H1 (cell line): Measurements from ENCODE around the gene CHRNA4. TPM values are rescaled to one million over a fixed set of nuclear protein-coding genes. Genes with fewer than 3 reads are reported as not detected.
A peak's percentile ranks its signal among the peaks of the same experiment; 100 is the strongest.

Experiments used
- CTCF ChIA-PET: fragments of 300-600 bp; sonication (Branson Sonifier 250); formaldehyde crosslinking; loops from one replicate; lab custom pipeline; 2021; ENCODE audit not compliant: partially characterized antibody; lab: Charles Lee
- POLR2A ChIA-PET: fragments of 300-600 bp; sonication (Branson Sonifier 250); formaldehyde crosslinking; loops from one replicate; lab custom pipeline; 2021; ENCODE audit warnings: inconsistent platforms; ENCODE audit not compliant: partially characterized antibody; lab: Charles Lee
- DNase-seq, 2 experiments: peaks; one replicate each; pipeline versions ENCODE4 v3.0.0 to v3.0.0-alpha.2; 2010 to 2022; ENCODE audit warnings: low spot score in 2 of 2, low read depth in 1 of 2, mixed read lengths in 1 of 2
- FAIRE-seq: peaks from 2 replicates; lab custom pipeline; 2011; peaks lifted over from hg19 to GRCh38; lab: Jason Lieb, UNC
- H2AFZ ChIP-seq: 2 replicates; pipeline ENCODE4 v1.8.1; 2012; ENCODE audit warnings: low read length, inconsistent platforms
- H2AK5ac ChIP-seq: 2 replicates; pipeline ENCODE4 v1.6.1; 2013; ENCODE audit warnings: low read depth, low read length
- H2BK120ac ChIP-seq: replicated peaks from 2 replicates; pipeline ENCODE3; 2013; ENCODE audit warnings: low read depth, low read length, inconsistent platforms
- H2BK12ac ChIP-seq: 2 replicates; pipeline ENCODE4 v1.6.1; 2013; ENCODE audit warnings: low read depth, low read length
- H2BK15ac ChIP-seq: 2 replicates; pipeline ENCODE4 v1.6.1; 2013; ENCODE audit warnings: low read length
- H2BK20ac ChIP-seq: 2 replicates; pipeline ENCODE4 v1.6.1; 2013; ENCODE audit warnings: low read length
- H2BK5ac ChIP-seq: 2 replicates; pipeline ENCODE4 v1.6.1; 2013; ENCODE audit warnings: low read depth, low read length
- H3K14ac ChIP-seq: 2 replicates; pipeline ENCODE4 v1.6.1; 2013; ENCODE audit warnings: inconsistent platforms; ENCODE audit not compliant: insufficient read length
- H3K18ac ChIP-seq: 2 replicates; pipeline ENCODE4 v1.6.1; 2013; ENCODE audit warnings: low read length; ENCODE audit errors: extremely low read depth
- H3K23ac ChIP-seq: 2 replicates; pipeline ENCODE4 v1.6.1; 2013; ENCODE audit warnings: inconsistent platforms; ENCODE audit not compliant: insufficient read length
- H3K23me2 ChIP-seq: 2 replicates; pipeline ENCODE4 v1.6.1; 2013; ENCODE audit warnings: low read depth, low read length
- H3K27ac ChIP-seq: 2 replicates; pipeline ENCODE4 v1.6.1; 2011; ENCODE audit warnings: low read depth, low read length, inconsistent platforms
- H3K27me3 ChIP-seq, 4 experiments: replicated peaks in 1 of 4; 1 replicate in 1 of 4; 2 replicates in 3 of 4; pipeline versions ENCODE4 v1.6.1 to v1.8.1; 2011 to 2013; ENCODE audit warnings: low read length in 3 of 4, mild to moderate bottlenecking in 3 of 4, inconsistent platforms in 2 of 4, mixed read lengths in 2 of 4, moderate library complexity in 1 of 4; ENCODE audit not compliant: control insufficient read depth in 3 of 4, insufficient read depth in 3 of 4; ENCODE audit errors: extremely low read depth in 1 of 4
- H3K36me3 ChIP-seq, 4 experiments: 2 replicates each; pipeline versions ENCODE4 v1.6.1 to v1.8.1; 2011 to 2013; ENCODE audit warnings: mild to moderate bottlenecking in 4 of 4, low read length in 3 of 4, moderate library complexity in 2 of 4, control low read depth in 1 of 4, inconsistent platforms in 1 of 4; ENCODE audit not compliant: insufficient read depth in 4 of 4, control insufficient read depth in 2 of 4
- H3K4ac ChIP-seq: replicated peaks from 2 replicates; pipeline ENCODE3; 2013; ENCODE audit warnings: low read length, low read depth, mixed read lengths, inconsistent platforms; ENCODE audit not compliant: insufficient read length
- H3K4me1 ChIP-seq, 4 experiments: replicated peaks in 1 of 4; 1 replicate in 1 of 4; 2 replicates in 3 of 4; pipeline versions ENCODE4 v1.6.1 to v1.8.1; 2011 to 2013; ENCODE audit warnings: low read length in 3 of 4, inconsistent platforms in 2 of 4, mixed read lengths in 1 of 4; ENCODE audit not compliant: insufficient read depth in 4 of 4, control insufficient read depth in 3 of 4
- H3K4me2 ChIP-seq, 2 experiments: 2 replicates each; pipeline versions ENCODE4 v1.6.1 to v1.8.1; 2011 to 2013; ENCODE audit warnings: low read depth in 2 of 2, low read length in 2 of 2, control low read depth in 1 of 2, inconsistent platforms in 1 of 2, mild to moderate bottlenecking in 1 of 2; ENCODE audit not compliant: insufficient read depth in 1 of 2
- H3K4me3 ChIP-seq, 4 experiments: fragments of 200-600, 300-600 bp in 1 of 4; sonication (generic), shearing (Covaris generic), sonication (Bioruptor Twin) in 1 of 4; 2 replicates each; pipeline versions ENCODE4 v1.5.1 to v1.8.1; 2011 to 2016; ENCODE audit warnings: low read length in 4 of 4, low read depth in 3 of 4, control low read depth in 2 of 4, inconsistent platforms in 2 of 4, mild to moderate bottlenecking in 2 of 4, mixed read lengths in 1 of 4, moderate library complexity in 1 of 4; ENCODE audit not compliant: insufficient read depth in 2 of 4; ENCODE audit errors: extremely low read depth in 1 of 4
- H3K56ac ChIP-seq: replicated peaks from 2 replicates; pipeline ENCODE3; 2013; ENCODE audit warnings: low read depth, mild to moderate bottlenecking, mixed read lengths, low read length, inconsistent platforms; ENCODE audit not compliant: insufficient read length
- H3K79me1 ChIP-seq: 2 replicates; pipeline ENCODE4 v1.6.1; 2013; ENCODE audit warnings: low read depth, low read length, control low read depth
- H3K79me2 ChIP-seq, 2 experiments: 2 replicates each; pipeline versions ENCODE4 v1.6.1 to v1.8.1; 2012 to 2013; ENCODE audit warnings: low read length in 2 of 2, mild to moderate bottlenecking in 2 of 2, inconsistent platforms in 1 of 2; ENCODE audit not compliant: insufficient read depth in 2 of 2, control insufficient read depth in 1 of 2
- H3K9ac ChIP-seq, 4 experiments: replicated peaks in 1 of 4; 1 replicate in 1 of 4; 2 replicates in 3 of 4; pipeline versions ENCODE4 v1.6.1 to v1.8.1; 2011 to 2013; ENCODE audit warnings: low read depth in 3 of 4, low read length in 3 of 4, control low read depth in 2 of 4, mild to moderate bottlenecking in 2 of 4, moderate library complexity in 2 of 4, inconsistent platforms in 1 of 4; ENCODE audit errors: extremely low read depth in 1 of 4
- H3K9me3 ChIP-seq, 2 experiments: 2 replicates each; pipeline versions ENCODE4 v1.6.1 to v1.8.1; 2012 to 2013; ENCODE audit warnings: mild to moderate bottlenecking in 2 of 2, moderate library complexity in 2 of 2, control low read depth in 1 of 2, inconsistent platforms in 1 of 2, low read depth in 1 of 2, low read length in 1 of 2, mixed read lengths in 1 of 2; ENCODE audit not compliant: insufficient read depth in 2 of 2
- H4K20me1 ChIP-seq, 2 experiments: replicated peaks in 1 of 2; 2 replicates each; pipeline versions ENCODE3 to v1.8.1; 2011 to 2013; ENCODE audit warnings: inconsistent platforms in 2 of 2, low read length in 2 of 2, mild to moderate bottlenecking in 1 of 2; ENCODE audit not compliant: insufficient read depth in 2 of 2, control insufficient read depth in 1 of 2
- H4K5ac ChIP-seq: 2 replicates; pipeline ENCODE4 v1.6.1; 2013; ENCODE audit warnings: low read length, low read depth, mixed read lengths, inconsistent platforms; ENCODE audit not compliant: insufficient read length
- H4K8ac ChIP-seq: 2 replicates; pipeline ENCODE4 v1.8.0; 2013; ENCODE audit warnings: mild to moderate bottlenecking, moderate library complexity, low read length, inconsistent platforms; ENCODE audit not compliant: insufficient read depth; ENCODE audit errors: extremely low read depth
- H4K91ac ChIP-seq: replicated peaks from 2 replicates; pipeline ENCODE3; 2013; ENCODE audit warnings: low read length, mixed read lengths, inconsistent platforms; ENCODE audit not compliant: insufficient read length
- ASH2L ChIP-seq: fragments of 200-600, 300-600 bp; sonication (generic); IDR thresholded peaks from one replicate; pipeline ENCODE4 v1.7.1; 2017; ENCODE audit warnings: low read length
- BCL11A ChIP-seq, 2 experiments: IDR thresholded peaks; one replicate each; pipeline ENCODE4 v1.6.1; 2011; ENCODE audit warnings: low read depth in 2 of 2, low read length in 2 of 2, mild to moderate bottlenecking in 2 of 2
- BRCA1 ChIP-seq: IDR thresholded peaks from 2 replicates; pipeline ENCODE4 v1.6.1; 2012; ENCODE audit warnings: low read depth, low read length, improper control_type of control experiment
- EP300 ChIP-seq, 2 experiments: IDR thresholded peaks; 1 replicate in 1 of 2; 2 replicates in 1 of 2; pipeline ENCODE4 v1.6.1; 2011 to 2012; ENCODE audit warnings: low read depth in 2 of 2, low read length in 2 of 2, mild to moderate bottlenecking in 2 of 2, borderline replicate concordance in 1 of 2, inconsistent platforms in 1 of 2, moderate library complexity in 1 of 2
- FOSL1 ChIP-seq: IDR thresholded peaks from 2 replicates; pipeline ENCODE4 v1.6.1; 2011; ENCODE audit warnings: mild to moderate bottlenecking, low read depth, low read length, moderate library complexity; ENCODE audit not compliant: insufficient read depth
- HDAC2 ChIP-seq, 2 experiments: fragments of 300-600 bp in 1 of 2; sonication (generic) in 1 of 2; IDR thresholded peaks; 2 replicates each; pipeline ENCODE4 v1.6.1; 2011 to 2012; ENCODE audit warnings: low read depth in 2 of 2, low read length in 2 of 2, mild to moderate bottlenecking in 2 of 2, moderate library complexity in 2 of 2, borderline replicate concordance in 1 of 2, inconsistent platforms in 1 of 2
- RFX5 ChIP-seq: IDR thresholded peaks from 2 replicates; pipeline ENCODE4 v1.6.1; 2011; ENCODE audit warnings: low read depth, low read length, improper control_type of control experiment, borderline replicate concordance
- SIN3A ChIP-seq, 2 experiments: IDR thresholded peaks in 1 of 2; conservative IDR thresholded peaks in 1 of 2; 2 replicates each; pipeline ENCODE4 v1.6.1; 2011 to 2012; ENCODE audit warnings: low read length in 2 of 2, improper control_type of control experiment in 1 of 2, low read depth in 1 of 2, mild to moderate bottlenecking in 1 of 2
- SIX5 ChIP-seq: IDR thresholded peaks from 2 replicates; pipeline ENCODE4 v1.6.1; 2011; ENCODE audit warnings: mild to moderate bottlenecking, low read depth, low read length
- SP2 ChIP-seq: IDR thresholded peaks from 2 replicates; pipeline ENCODE4 v1.6.1; 2012; ENCODE audit warnings: mild to moderate bottlenecking, low read length, inconsistent platforms
- TBP ChIP-seq: IDR thresholded peaks from 2 replicates; pipeline ENCODE4 v1.6.1; 2011; ENCODE audit warnings: low read depth, low read length, improper control_type of control experiment
- USF2 ChIP-seq: IDR thresholded peaks from 2 replicates; pipeline ENCODE4 v1.6.1; 2011; ENCODE audit warnings: low read length, improper control_type of control experiment
- WGBS, 2 experiments: shearing (Covaris generic) in 1 of 2; methylation state at CpG; one replicate each; pipeline versions ENCODE4 v1.1.6 to v1.1.7; 2013 to 2015; ENCODE audit warnings: low lambda C conversion rate in 2 of 2, mixed read lengths in 2 of 2, inconsistent platforms in 1 of 2, low coverage in 1 of 2, missing lambda C conversion rate in 1 of 2; ENCODE audit not compliant: insufficient replicate concordance in 2 of 2, insufficient coverage in 1 of 2, insufficient read length in 1 of 2; ENCODE audit errors: extremely low coverage in 1 of 2, missing lambda C conversion rate in 1 of 2; 5-methylcytosine and 5-hydroxymethylcytosine counted together
- polyA plus RNA-seq, 7 experiments: library from polyadenylated mRNA; depleted of rRNA in 3 of 7; stranded (reverse) in 5 of 7; unstranded in 2 of 7; fragments of >200 nt in 5 of 7; fragments of 200-250 nt in 2 of 7; gene quantifications; 1 replicate in 5 of 7; 2 replicates in 1 of 7; 4 replicates in 1 of 7; pipeline versions ENCODE4 v1.2.1 to v1.2.3, GENCODE V29; 2011 to 2013; ENCODE audit warnings: missing spikeins in 2 of 7, mixed read lengths in 2 of 7
- total RNA-seq: library from RNA; stranded (reverse); fragmentation: NEBNext Ultra II Directional; extraction: Animal tissue kit (Norgen Biotek cat#: 25700); gene quantifications from 2 replicates; pipeline ENCODE4 v1.2.1, GENCODE V29; 2021

Gene CHRNA4
- total and polyA plus RNA-seq, 2 of the 8 experiments (the other 6 are each of a cell fraction or from before 2014, with no cell fraction given), result 4.3 to 5.7 TPM

DNA sequence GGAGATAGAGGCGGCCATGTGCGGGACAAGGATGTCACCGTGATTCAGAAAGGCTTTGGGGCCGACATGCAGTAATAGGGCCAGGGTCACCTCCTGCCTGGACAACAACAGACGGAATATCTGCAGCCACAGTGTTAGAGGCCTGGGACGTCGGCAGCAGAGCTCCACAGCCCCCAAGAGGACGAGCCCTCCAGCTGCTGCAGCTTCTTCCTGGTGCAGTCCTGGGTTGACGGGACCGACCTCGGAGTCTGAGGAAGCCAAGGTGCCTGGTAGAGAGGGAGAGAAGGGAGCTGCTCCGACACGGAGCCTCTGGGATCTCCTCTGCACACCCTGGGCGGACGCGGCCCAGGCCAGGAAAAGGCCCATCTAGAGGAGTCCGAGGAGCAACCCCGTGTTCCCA, 23.2 kb upstream of the CHRNA4 start:
- Histone ChIP-seq H3K4ac (no peak overlapping the region), H2AFZ (no peak overlapping the region), H3K56ac (no peak overlapping the region), H3K79me1 (no peaks in the 10 kb centered on the region; the same call in 1 of the 2 replicates), H3K27ac (no peak overlapping the region), H2BK15ac (no peak overlapping the region), H2BK20ac (no peak overlapping the region), H3K14ac (no peak overlapping the region), H3K4me3 (no peak overlapping the region), H4K8ac (peak overlapping the region; percentile 68; the same call in 1 of the 2 replicates), H3K36me3 (no peaks in the 10 kb centered on the region; a peak in 1 of 8 replicates), H3K23ac (no peak overlapping the region), H2BK5ac (no peak overlapping the region), H3K18ac (no peak overlapping the region), H3K23me2 (0 out of 2 replicates have a peak, but pooled peaks cover 2% of the 10 kb centered on the region), H3K4me1 (peaks cover 0 to 6% (median 2%) of the 10 kb centered on the region in 4 experiments; a peak in 3 of 7 replicates), H4K5ac (no peak overlapping the region), H3K9ac (no peak overlapping the region), H3K9me3 (peaks cover 18 to 20% of the 10 kb centered on the region in 2 experiments), H2AK5ac (no peak overlapping the region), H4K20me1 (peaks cover 0 to 3% of the 10 kb centered on the region in 2 experiments), H3K4me2 (no peak overlapping the region), H2BK120ac (no peak overlapping the region), H4K91ac (no peak overlapping the region), H3K27me3 (no peaks in the 10 kb centered on the region), H2BK12ac (no peak overlapping the region), H3K79me2 (no peaks in the 10 kb centered on the region)
- FAIRE-seq (no peak), DNase-seq (no peak)
- ChIA-PET CTCF (interaction anchor here (2.2 to 9.9 kb wide), 6 partner anchors 11 to 161 kb away, joined by 7 to 230 read pairs (median 46); partner anchors contain the start of gene CHRNA4), POLR2A (no interaction called here)
- WGBS, 2 experiments, result 92% methylated on average over 13 of the region's 18 CpGs; no CpG with 5 or more reads in 1 of the 2 experiments
- TF ChIP-seq BCL11A (IDR thresholded peaks at IDR 0.05; ENCODE audit: low read depth in 2 of 2, low read length in 2 of 2) (no peak), EP300 (IDR thresholded peaks at IDR 0.05; ENCODE audit: borderline replicate concordance in 1 of 2, low read depth in 2 of 2, low read length in 2 of 2) (no peak), FOSL1 (no peak), BRCA1 (no peak), USF2 (no peak), ASH2L (no peak), HDAC2 (IDR thresholded peaks at IDR 0.05; ENCODE audit: borderline replicate concordance in 1 of 2, low read depth in 2 of 2, low read length in 2 of 2) (no peak), SIX5 (no peak), TBP (no peak), SIN3A (conservative IDR thresholded peaks at IDR 0.05 in 1 of 2, IDR thresholded peaks at IDR 0.05 in 1 of 2; ENCODE audit: low read depth in 1 of 2, low read length in 2 of 2) (no peak), RFX5 (no peak), SP2 (no peak)
